Testis (tissue), 2 donors: ENCODE results near the gene VKORC1L1.

ENCODE experiments used
- CTCF ChIP-seq, 3 experiments: fragments of 450-650 bp in 2 of 3; fragments of 200-600 bp in 1 of 3; sonication (generic) in 1 of 3; IDR thresholded peaks; one replicate each; pipeline ENCODE4 v1.5.1; 2016 to 2019; ENCODE audit warnings: antibody characterized with exemption in 3 of 3, mild to moderate bottlenecking in 2 of 3, moderate library complexity in 1 of 3
- POLR2A ChIP-seq: fragments of 450-650 bp; IDR thresholded peaks from one replicate; pipeline ENCODE4 v1.6.1; 2017; ENCODE audit warnings: antibody characterized with exemption, mild to moderate bottlenecking, moderate library complexity

GRCh38 chr7:65981965-65982792 is 109.3 kb downstream of the VKORC1L1 start, which contains the start of gene GUSB:
- TF ChIP-seq POLR2A (peak; percentile 33), CTCF (IDR thresholded peaks at IDR 0.05) (no peak)
